ENCODE measurements around the gene ALG1L2. TPM values are rescaled to one million over a fixed set of nuclear protein-coding genes. Genes with fewer than 3 reads are reported as not detected.
"Not testable (repeated sequence)": the region's sequence is repeated elsewhere in the genome, so short reads cannot be mapped to it uniquely, and the experiment has no call there.

The ALG1L2 gene
- total RNA-seq, 4 donors from 2014 or later: 4.0 TPM; not detected in 3

DNA sequence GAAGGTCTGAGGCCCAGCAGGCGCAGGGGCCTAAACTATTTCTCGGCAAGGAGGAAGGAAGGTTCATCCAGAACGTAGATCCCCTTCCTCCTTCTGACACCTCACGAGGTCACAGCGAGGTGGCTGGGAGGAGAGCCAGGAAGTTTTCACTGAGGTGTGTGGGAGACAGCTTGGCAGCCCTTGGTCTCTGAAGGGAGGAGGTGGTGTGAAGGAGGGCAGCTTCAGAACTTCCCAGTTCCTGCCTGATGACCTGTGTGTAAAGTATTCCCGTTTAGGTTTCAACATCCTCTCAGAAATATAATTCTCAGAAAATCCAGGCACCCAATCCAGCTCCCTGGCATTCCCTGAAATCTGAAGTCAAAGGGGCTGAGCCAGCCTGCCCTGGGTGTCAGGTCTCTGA lies 22.9 kb upstream of the ALG1L2 start:
- H3K36me3 ChIP-seq; H3K27me3 ChIP-seq; H3K9me3 ChIP-seq; H3K4me3 ChIP-seq; intact Hi-C loops (cut with DNase I; ENCODE audit: low total_unique reads); H3K4me1 ChIP-seq: not testable (repeated sequence)
- H3K27ac ChIP-seq: peak overlapping the region; percentile 37 to 75
- peak; percentile 43 to 60 for DNase-seq

DNA sequence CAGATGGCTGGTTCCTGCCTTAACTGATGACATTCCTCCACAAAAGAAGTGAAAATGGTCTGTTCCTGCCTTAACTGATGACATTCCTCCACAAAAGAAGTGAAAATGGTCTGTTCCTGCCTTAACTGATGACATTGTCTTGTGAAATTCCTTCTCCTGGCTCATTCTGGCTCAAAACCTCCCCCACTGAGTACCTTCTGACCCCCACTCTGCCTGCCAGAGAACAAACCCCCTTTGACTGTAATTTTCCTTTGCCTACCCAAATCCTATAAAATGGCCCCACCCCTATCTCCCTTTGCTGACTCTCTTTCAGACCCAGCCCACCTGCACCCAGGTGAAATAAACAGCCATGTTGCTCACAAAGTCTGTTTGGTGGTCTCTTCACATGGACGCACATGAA lies 22.5 kb upstream of the ALG1L2 start:
- H3K27me3 ChIP-seq; H3K9me3 ChIP-seq; intact Hi-C loops (cut with DNase I; ENCODE audit: low total_unique reads); DNase-seq; H3K4me3 ChIP-seq; H3K36me3 ChIP-seq; H3K4me1 ChIP-seq: not testable (repeated sequence)
- peak overlapping the region; percentile 37 to 75 for H3K27ac ChIP-seq

DNA sequence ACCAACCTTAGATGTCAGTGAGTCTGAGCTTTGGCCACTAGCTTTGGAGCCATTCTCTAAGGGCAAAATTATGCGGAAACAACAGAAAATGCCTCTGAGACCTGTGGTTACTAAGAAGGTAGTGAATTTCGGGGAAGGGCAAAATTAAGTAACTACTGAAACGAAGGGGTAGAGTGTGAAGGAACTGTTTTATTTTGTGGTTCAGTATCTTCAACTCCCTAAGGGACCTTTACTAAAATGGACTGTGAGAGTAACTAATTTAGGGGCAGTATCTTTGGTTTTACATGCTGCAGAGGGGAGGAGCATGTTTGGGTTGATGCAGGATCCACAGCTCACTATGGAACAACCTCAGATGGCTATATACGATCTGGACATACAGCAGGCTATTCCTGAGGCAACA lies 8.0 kb upstream of the ALG1L2 start:
- intact Hi-C loops (cut with DNase I; ENCODE audit: low total_unique reads): no loop called here
- Histone ChIP-seq H3K9me3 (no peaks in the 10 kb centered on the region), H3K36me3 (no peaks in the 10 kb centered on the region), H3K4me1 (no peaks in the 10 kb centered on the region), H3K27me3 (no peaks in the 10 kb centered on the region), H3K27ac (no peak overlapping the region), H3K4me3 (no peak overlapping the region)
- no peak for DNase-seq
- TF ChIP-seq, protein P1, sequence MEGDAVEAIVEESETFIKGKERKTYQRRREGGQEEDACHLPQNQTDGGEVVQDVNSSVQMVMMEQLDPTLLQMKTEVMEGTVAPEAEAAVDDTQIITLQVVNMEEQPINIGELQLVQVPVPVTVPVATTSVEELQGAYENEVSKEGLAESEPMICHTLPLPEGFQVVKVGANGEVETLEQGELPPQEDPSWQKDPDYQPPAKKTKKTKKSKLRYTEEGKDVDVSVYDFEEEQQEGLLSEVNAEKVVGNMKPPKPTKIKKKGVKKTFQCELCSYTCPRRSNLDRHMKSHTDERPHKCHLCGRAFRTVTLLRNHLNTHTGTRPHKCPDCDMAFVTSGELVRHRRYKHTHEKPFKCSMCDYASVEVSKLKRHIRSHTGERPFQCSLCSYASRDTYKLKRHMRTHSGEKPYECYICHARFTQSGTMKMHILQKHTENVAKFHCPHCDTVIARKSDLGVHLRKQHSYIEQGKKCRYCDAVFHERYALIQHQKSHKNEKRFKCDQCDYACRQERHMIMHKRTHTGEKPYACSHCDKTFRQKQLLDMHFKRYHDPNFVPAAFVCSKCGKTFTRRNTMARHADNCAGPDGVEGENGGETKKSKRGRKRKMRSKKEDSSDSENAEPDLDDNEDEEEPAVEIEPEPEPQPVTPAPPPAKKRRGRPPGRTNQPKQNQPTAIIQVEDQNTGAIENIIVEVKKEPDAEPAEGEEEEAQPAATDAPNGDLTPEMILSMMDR (IDR thresholded peaks at IDR 0.05): no peak
- TF ChIP-seq POLR2A (IDR thresholded peaks at IDR 0.05): no peak

DNA sequence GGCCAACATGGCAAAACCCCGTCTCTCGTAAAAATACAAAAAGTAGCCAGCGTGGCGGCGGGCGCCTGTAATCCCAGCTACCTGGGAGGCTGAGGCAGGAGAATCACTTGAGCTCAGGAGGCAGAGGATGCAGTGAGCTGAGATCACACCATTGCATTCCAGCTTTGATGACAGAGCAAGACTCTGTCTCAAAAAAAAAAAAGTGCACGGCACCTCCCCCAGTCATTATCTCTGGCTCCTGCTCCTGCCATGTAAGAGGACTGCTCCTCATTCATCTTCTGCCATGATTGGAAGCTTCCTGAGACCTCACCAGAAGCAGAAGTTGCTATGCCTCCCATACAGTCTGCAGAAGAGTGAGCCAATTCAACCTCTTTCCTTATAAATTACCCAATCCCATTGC lies 4.0 kb upstream of the ALG1L2 start:
- no peaks in the 10 kb centered on the region for H3K9me3 ChIP-seq
- H3K27me3 ChIP-seq: no peaks in the 10 kb centered on the region
- intact Hi-C loops (cut with DNase I; ENCODE audit: low total_unique reads): no loop called here
- no peak for TF ChIP-seq POLR2A (IDR thresholded peaks at IDR 0.05)
- H3K36me3 ChIP-seq: no peaks in the 10 kb centered on the region
- no peak for DNase-seq
- no peak overlapping the region for H3K27ac ChIP-seq
- H3K4me1 ChIP-seq: no peaks in the 10 kb centered on the region
- no peak overlapping the region for H3K4me3 ChIP-seq

DNA sequence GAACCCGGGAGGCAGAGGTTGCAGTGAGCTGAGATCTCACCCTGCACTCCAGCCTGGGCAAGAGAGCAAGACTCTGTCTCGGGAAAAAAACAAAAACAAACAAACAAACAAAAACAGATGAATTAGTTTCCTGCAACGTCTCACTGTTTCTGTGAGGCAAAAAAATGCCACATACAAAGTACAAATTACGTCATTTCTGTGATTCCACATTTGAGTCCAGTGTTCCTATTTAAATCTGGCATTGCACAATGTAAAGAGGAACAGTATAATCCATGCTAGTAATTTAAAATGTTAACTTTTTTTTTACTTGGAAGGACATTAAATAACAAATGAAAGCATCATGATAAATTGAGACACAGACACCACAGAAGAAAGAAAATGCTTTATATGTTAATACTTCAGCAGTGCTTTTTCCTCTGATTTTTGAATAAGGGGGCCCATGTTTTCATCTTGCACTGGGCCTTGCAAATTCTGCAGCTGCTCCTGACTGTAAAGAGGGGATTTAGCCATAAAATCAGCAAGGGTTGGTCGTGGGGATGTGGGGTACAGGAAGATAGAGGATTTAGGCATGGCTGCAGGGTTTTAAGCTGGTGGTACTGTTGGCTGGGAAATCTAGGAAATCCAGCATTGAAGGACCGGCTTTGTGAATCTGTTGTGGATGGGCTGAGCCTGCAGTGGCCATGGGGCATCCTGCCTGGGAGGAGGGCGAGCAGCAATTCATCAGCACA lies 1.9 kb downstream of the ALG1L2 start:
- H3K4me1 ChIP-seq; H3K36me3 ChIP-seq; intact Hi-C loops (cut with DNase I; ENCODE audit: low total_unique reads); H3K27ac ChIP-seq; DNase-seq; H3K9me3 ChIP-seq; H3K27me3 ChIP-seq; H3K4me3 ChIP-seq: not testable (repeated sequence)

DNA sequence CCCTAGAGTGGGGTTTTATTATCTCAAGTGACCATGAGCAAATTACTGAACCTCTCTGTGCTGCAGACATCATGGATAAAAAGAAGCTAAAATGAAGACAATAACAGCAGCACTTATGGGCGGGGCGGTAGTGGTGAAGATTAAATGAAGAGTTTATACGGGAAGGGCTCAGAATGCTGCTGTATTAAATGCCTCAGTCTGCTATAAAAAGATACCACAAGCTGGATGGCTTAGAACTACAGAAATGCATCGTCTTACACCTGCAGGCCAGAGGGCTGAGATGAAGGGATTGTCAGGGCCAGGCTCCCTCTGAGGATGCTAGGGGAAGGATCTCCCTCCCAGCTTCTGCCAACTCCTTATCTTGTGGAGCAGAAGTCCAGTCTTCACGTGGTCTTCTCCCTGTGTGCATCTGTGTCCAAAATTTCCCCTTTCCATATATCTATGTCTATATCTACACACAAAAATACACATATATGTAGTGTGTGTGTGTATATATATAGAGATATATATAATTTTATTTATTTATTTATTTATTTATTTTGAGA lies 2.9 kb downstream of the ALG1L2 start:
- no peaks in the 10 kb centered on the region for H3K9me3 ChIP-seq
- H3K4me3 ChIP-seq: no peak overlapping the region
- no peak overlapping the region for H3K27ac ChIP-seq
- TF ChIP-seq, protein P1 (IDR thresholded peaks at IDR 0.05): no peak
- no peak for TF ChIP-seq POLR2A (IDR thresholded peaks at IDR 0.05)
- no peaks in the 10 kb centered on the region for H3K4me1 ChIP-seq
- intact Hi-C loops (cut with DNase I; ENCODE audit: low total_unique reads): no loop called here
- no peaks in the 10 kb centered on the region for H3K27me3 ChIP-seq
- H3K36me3 ChIP-seq: no peaks in the 10 kb centered on the region
- DNase-seq: no peak

DNA sequence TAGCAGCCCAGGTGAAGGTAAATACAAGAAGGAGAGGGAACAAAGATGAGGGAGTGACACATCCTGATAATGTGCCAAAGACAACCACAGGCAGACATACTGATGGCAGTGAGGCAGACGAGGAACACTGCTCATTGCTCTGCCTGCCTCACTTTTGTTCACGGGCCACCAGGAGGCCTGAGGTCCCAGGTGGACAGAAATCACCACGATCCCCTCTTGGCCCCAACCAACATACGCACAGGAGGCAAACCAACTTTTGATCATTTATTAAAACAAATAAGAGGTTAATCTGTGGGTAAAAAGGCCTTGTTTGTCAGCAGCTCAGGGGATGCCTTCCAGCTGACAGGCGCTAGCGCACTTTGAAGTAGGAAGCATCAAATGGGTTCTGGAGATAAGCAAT lies 4.2 kb downstream of the ALG1L2 start:
- TF ChIP-seq, protein P1 (IDR thresholded peaks at IDR 0.05): no peak
- TF ChIP-seq POLR2A (IDR thresholded peaks at IDR 0.05): no peak
- no peak overlapping the region for H3K27ac ChIP-seq
- H3K9me3 ChIP-seq: no peaks in the 10 kb centered on the region
- no peaks in the 10 kb centered on the region for H3K4me1 ChIP-seq
- no peaks in the 10 kb centered on the region for H3K36me3 ChIP-seq
- DNase-seq: no peak
- H3K4me3 ChIP-seq: no peak overlapping the region
- H3K27me3 ChIP-seq: no peaks in the 10 kb centered on the region
- intact Hi-C loops (cut with DNase I; ENCODE audit: low total_unique reads): no loop called here

DNA sequence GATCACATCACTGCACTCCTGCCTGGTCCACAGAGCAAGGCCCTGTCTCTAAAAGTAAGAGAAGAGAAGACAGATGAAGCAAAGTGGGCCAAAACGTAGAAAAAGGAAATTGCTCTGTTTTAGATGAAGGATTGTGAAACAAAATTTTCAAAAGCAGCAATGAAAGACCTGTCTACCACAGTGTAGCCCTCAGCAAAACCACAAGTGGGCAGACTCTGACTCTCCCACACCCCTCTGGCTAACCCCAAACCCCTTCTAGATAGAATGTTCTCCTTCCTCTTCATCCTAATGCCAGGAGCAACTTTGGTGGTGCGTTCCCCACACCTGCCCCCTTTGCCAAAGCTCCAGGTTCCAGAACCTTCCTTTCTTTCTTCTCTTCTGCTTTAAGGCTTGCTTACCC lies 5.0 kb downstream of the ALG1L2 start:
- H3K4me1 ChIP-seq; DNase-seq; H3K4me3 ChIP-seq; intact Hi-C loops (cut with DNase I; ENCODE audit: low total_unique reads); H3K27me3 ChIP-seq; H3K9me3 ChIP-seq; H3K27ac ChIP-seq; H3K36me3 ChIP-seq: not testable (repeated sequence)
